Ishikawa (cell line): ENCODE measurements around the gene CACNA1A.

Experiments used
- CEBPB ChIP-seq: IDR thresholded peaks from 2 replicates; pipeline ENCODE4 v1.6.1; 2012
- CREB1 ChIP-seq: IDR thresholded peaks from 2 replicates; pipeline ENCODE4 v1.6.1; 2012; ENCODE audit warnings: low read depth
- EP300 ChIP-seq: IDR thresholded peaks from 2 replicates; pipeline ENCODE4 v1.6.1; 2012; ENCODE audit warnings: borderline replicate concordance
- FOXM1 ChIP-seq: IDR thresholded peaks from 2 replicates; pipeline ENCODE4 v1.6.1; 2012; ENCODE audit warnings: low read depth, borderline replicate concordance
- MAX ChIP-seq: IDR thresholded peaks from 2 replicates; pipeline ENCODE4 v1.6.1; 2012
- NFIC ChIP-seq: IDR thresholded peaks from 2 replicates; pipeline ENCODE4 v1.6.1; 2012
- RAD21 ChIP-seq: IDR thresholded peaks from 2 replicates; pipeline ENCODE4 v1.6.1; 2012; ENCODE audit warnings: low read depth
- REST ChIP-seq: IDR thresholded peaks from 2 replicates; pipeline ENCODE4 v1.6.1; 2012; ENCODE audit warnings: low read depth, mild to moderate bottlenecking
- TAF1 ChIP-seq: IDR thresholded peaks from 2 replicates; pipeline ENCODE4 v1.6.1; 2012; ENCODE audit warnings: low read depth, mild to moderate bottlenecking
- USF1 ChIP-seq: IDR thresholded peaks from 2 replicates; pipeline ENCODE4 v1.6.1; 2012

GRCh38 chr19:13190781-13191540, 315.3 kb downstream of the CACNA1A start:
- TF ChIP-seq RAD21: no peak
- TF ChIP-seq MAX: no peak
- no peak for TF ChIP-seq EP300
- no peak for TF ChIP-seq FOXM1
- no peak for TF ChIP-seq USF1
- no peak for TF ChIP-seq REST
- no peak for TF ChIP-seq CREB1
- TF ChIP-seq TAF1: no peak
- no peak for TF ChIP-seq CEBPB
- TF ChIP-seq NFIC: no peak
